H9 (cell line): Measurements from ENCODE around the gene LMO3. TPM values are rescaled to one million over a fixed set of nuclear protein-coding genes. Genes with fewer than 3 reads are reported as not detected.

Experiments
- DNase-seq: peaks from one replicate; pipeline ENCODE4 v3.0.0-alpha.2; 2017
- H2AFZ ChIP-seq: one replicate; pipeline ENCODE4 v1.6.1; 2013; ENCODE audit warnings: mild to moderate bottlenecking, low read length, control low read depth, moderate library complexity
- H2AK5ac ChIP-seq: 2 replicates; pipeline ENCODE4 v1.6.1; 2013; ENCODE audit warnings: low read length, control low read depth, mixed read lengths; ENCODE audit not compliant: insufficient read length
- H2BK120ac ChIP-seq: one replicate; pipeline ENCODE4 v1.6.1; 2013; ENCODE audit warnings: low read depth, mild to moderate bottlenecking, low read length, control low read depth, inconsistent platforms; ENCODE audit not compliant: poor library complexity, severe bottlenecking
- H2BK12ac ChIP-seq: 2 replicates; pipeline ENCODE4 v1.6.1; 2013; ENCODE audit warnings: low read length, control low read depth, mixed read lengths, low read depth; ENCODE audit not compliant: insufficient read length
- H2BK15ac ChIP-seq: 2 replicates; pipeline ENCODE4 v1.6.1; 2013; ENCODE audit warnings: low read depth, low read length, control low read depth
- H2BK20ac ChIP-seq: one replicate; pipeline ENCODE4 v1.6.1; 2013; ENCODE audit warnings: low read depth, mild to moderate bottlenecking, low read length, control low read depth, inconsistent platforms; ENCODE audit not compliant: poor library complexity, severe bottlenecking
- H2BK5ac ChIP-seq: 2 replicates; pipeline ENCODE4 v1.6.1; 2013; ENCODE audit warnings: low read length, control low read depth, mixed read lengths; ENCODE audit not compliant: insufficient read length
- H3K14ac ChIP-seq: 2 replicates; pipeline ENCODE4 v1.6.1; 2013; ENCODE audit warnings: low read length, control low read depth; ENCODE audit not compliant: insufficient read depth
- H3K18ac ChIP-seq: 2 replicates; pipeline ENCODE4 v1.6.1; 2013; ENCODE audit warnings: low read depth, mild to moderate bottlenecking, mixed read lengths, low read length, control low read depth; ENCODE audit not compliant: insufficient read length
- H3K23ac ChIP-seq: 2 replicates; pipeline ENCODE4 v1.6.1; 2013; ENCODE audit warnings: low read length, control low read depth, mixed read lengths, low read depth; ENCODE audit not compliant: insufficient read length
- H3K23me2 ChIP-seq: 2 replicates; pipeline ENCODE4 v1.6.1; 2013; ENCODE audit warnings: low read depth, mild to moderate bottlenecking, mixed read lengths, low read length, control low read depth; ENCODE audit not compliant: insufficient read length, poor library complexity, severe bottlenecking
- H3K27ac ChIP-seq: 2 replicates; pipeline ENCODE4 v1.5.1; 2013; ENCODE audit warnings: low read length, control low read depth, mixed read lengths, low read depth; ENCODE audit not compliant: insufficient read length
- H3K27me3 ChIP-seq: 2 replicates; pipeline ENCODE4 v1.6.1; 2013; ENCODE audit warnings: low read length, control low read depth, inconsistent platforms; ENCODE audit not compliant: insufficient read depth
- H3K4ac ChIP-seq: 2 replicates; pipeline ENCODE4 v1.6.1; 2013; ENCODE audit warnings: low read depth, mild to moderate bottlenecking, control low read depth, inconsistent platforms, low read length, moderate library complexity
- H3K4me1 ChIP-seq: 2 replicates; pipeline ENCODE4 v1.6.1; 2013; ENCODE audit warnings: low read length, control low read depth, inconsistent platforms; ENCODE audit not compliant: insufficient read depth
- H3K4me2 ChIP-seq: 2 replicates; pipeline ENCODE4 v1.6.1; 2013; ENCODE audit warnings: low read length, control low read depth, mixed read lengths; ENCODE audit not compliant: insufficient read length, insufficient read depth
- H3K56ac ChIP-seq: 2 replicates; pipeline ENCODE4 v1.6.1; 2013; ENCODE audit warnings: low read depth, mild to moderate bottlenecking, mixed read lengths, low read length, control low read depth; ENCODE audit not compliant: insufficient read length
- H3K79me1 ChIP-seq: 2 replicates; pipeline ENCODE4 v1.6.1; 2013; ENCODE audit warnings: low read depth, mild to moderate bottlenecking, moderate library complexity, low read length, control low read depth, inconsistent platforms; ENCODE audit not compliant: insufficient read depth, poor library complexity, severe bottlenecking
- H3K79me2 ChIP-seq: 2 replicates; pipeline ENCODE4 v1.6.1; 2013; ENCODE audit warnings: low read length, control low read depth, inconsistent platforms; ENCODE audit not compliant: insufficient read depth
- H3K9ac ChIP-seq: 2 replicates; pipeline ENCODE4 v1.6.1; 2013; ENCODE audit warnings: low read length, control low read depth, mixed read lengths; ENCODE audit not compliant: insufficient read length; ENCODE audit errors: extremely low read depth
- H3K9me3 ChIP-seq: one replicate; pipeline ENCODE4 v1.6.1; 2013; ENCODE audit warnings: low read depth, low read length, inconsistent platforms; ENCODE audit not compliant: control insufficient read depth
- H3T11ph ChIP-seq: one replicate; pipeline ENCODE4 v1.6.1; 2013; ENCODE audit warnings: mild to moderate bottlenecking, low read length, control low read depth, inconsistent platforms
- H4K20me1 ChIP-seq: one replicate; pipeline ENCODE4 v1.6.1; 2013; ENCODE audit not compliant: control insufficient read depth, insufficient read length, insufficient read depth
- H4K5ac ChIP-seq: 2 replicates; pipeline ENCODE4 v1.6.1; 2013; ENCODE audit warnings: low read depth, mild to moderate bottlenecking, mixed read lengths, low read length, control low read depth; ENCODE audit not compliant: insufficient read length
- H4K8ac ChIP-seq: replicated peaks from 2 replicates; pipeline ENCODE4 v1.6.1; 2013; ENCODE audit warnings: low read length, control low read depth, mixed read lengths, low read depth; ENCODE audit not compliant: insufficient read length
- H4K91ac ChIP-seq: 2 replicates; pipeline ENCODE4 v1.6.1; 2013; ENCODE audit warnings: low read depth, mild to moderate bottlenecking, moderate library complexity, mixed read lengths, low read length, control low read depth; ENCODE audit not compliant: insufficient read length
- H3K27ac Mint-ChIP-seq, 3 experiments: 2 replicates in 2 of 3; 3 replicates in 1 of 3; pipeline ENCODE4 v1.8.0; 2020 to 2021; ENCODE audit warnings: mixed read lengths in 3 of 3, mild to moderate bottlenecking in 1 of 3, moderate library complexity in 1 of 3
- H3K27me3 Mint-ChIP-seq: 2 replicates; pipeline ENCODE4 v1.8.0; 2021; ENCODE audit warnings: low read depth, mild to moderate bottlenecking, moderate library complexity, mixed read lengths
- H3K36me3 Mint-ChIP-seq, 3 experiments: 2 replicates in 2 of 3; 3 replicates in 1 of 3; pipeline ENCODE4 v1.8.0; 2020 to 2021; ENCODE audit warnings: low read depth in 3 of 3, mixed read lengths in 3 of 3; ENCODE audit not compliant: insufficient read depth in 1 of 3
- H3K4me1 Mint-ChIP-seq, 2 experiments: 2 replicates each; pipeline ENCODE4 v1.8.0; 2020; ENCODE audit warnings: mixed read lengths in 2 of 2
- H3K4me3 Mint-ChIP-seq, 2 experiments: 2 replicates in 1 of 2; 3 replicates in 1 of 2; pipeline ENCODE4 v1.8.0; 2020 to 2021; ENCODE audit warnings: mild to moderate bottlenecking in 2 of 2, mixed read lengths in 2 of 2, moderate library complexity in 1 of 2
- H3K9me3 Mint-ChIP-seq, 2 experiments: 2 replicates in 1 of 2; 3 replicates in 1 of 2; pipeline ENCODE4 v1.8.0; 2020; ENCODE audit warnings: mild to moderate bottlenecking in 2 of 2, mixed read lengths in 2 of 2, moderate library complexity in 1 of 2
- CTCF ChIP-seq: fragments of 200-600 bp; sonication (generic); conservative IDR thresholded peaks from 3 replicates; pipeline ENCODE4 v1.8.0; 2021; ENCODE audit warnings: antibody characterized with exemption, mild to moderate bottlenecking
- WGBS: extraction: QIAGEN DNeasy Blood & Tissue Kit; methylation state at CpG from one replicate; pipeline ENCODE4 v1.1.7; 2013; ENCODE audit warnings: missing lambda C conversion rate, low lambda C conversion rate, mixed read lengths; ENCODE audit not compliant: insufficient read length; ENCODE audit errors: extremely low coverage; 5-methylcytosine and 5-hydroxymethylcytosine counted together
- total RNA-seq: library from RNA; stranded (reverse); gene quantifications from 2 replicates; pipeline ENCODE4 v1.2.1, GENCODE V29; 2021

LMO3 gene
- total RNA-seq, 1 experiment from 2014 or later, result not detected

DNA sequence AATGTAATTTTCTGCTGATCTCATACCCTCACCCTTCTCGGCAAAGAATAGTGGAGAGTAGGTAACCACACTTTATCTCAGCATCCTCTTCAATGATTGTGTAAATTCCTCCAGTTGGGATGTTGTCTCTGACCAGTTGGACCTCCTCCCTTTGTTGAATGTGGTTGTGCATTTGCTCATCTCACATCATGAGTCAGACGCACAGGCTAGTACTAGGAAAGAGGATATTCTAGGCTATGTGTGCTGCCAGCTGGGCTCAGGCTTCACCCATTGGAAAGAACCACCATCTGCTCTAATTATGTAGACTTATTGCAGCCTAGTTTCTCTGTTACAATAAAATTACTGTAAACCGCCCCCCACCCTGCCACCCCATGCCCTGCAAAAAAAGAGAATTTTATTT lies 90.3 kb downstream of the LMO3 start:
- Histone ChIP-seq H3K23ac (no peak overlapping the region), H4K91ac (no peak overlapping the region), H3K4ac (no peak overlapping the region), H3K18ac (no peak overlapping the region), H2BK120ac (no peak overlapping the region), H3K79me1 (no peaks in the 10 kb centered on the region), H3K14ac (no peak overlapping the region), H3K4me1 (no peaks in the 10 kb centered on the region), H2BK15ac (no peak overlapping the region), H3T11ph (no peak overlapping the region), H4K8ac (no peak overlapping the region), H3K4me2 (no peak overlapping the region), H4K5ac (no peak overlapping the region), H3K9me3 (no peaks in the 10 kb centered on the region), H2AK5ac (no peak overlapping the region), H3K27ac (no peak overlapping the region), H2BK5ac (no peak overlapping the region), H2BK20ac (no peak overlapping the region), H2AFZ (no peak overlapping the region), H2BK12ac (no peak overlapping the region), H4K20me1 (no peaks in the 10 kb centered on the region), H3K9ac (no peak overlapping the region), H3K79me2 (no peaks in the 10 kb centered on the region), H3K56ac (no peak overlapping the region), H3K27me3 (no peaks in the 10 kb centered on the region), H3K23me2 (no peaks in the 10 kb centered on the region)
- WGBS, result no CpG with 5 or more reads among the region's 3 CpGs
- Mint-ChIP-seq H3K36me3 (peaks cover 0 to 3% (median 0%) of the 10 kb centered on the region in 3 experiments; a peak in 1 of 7 replicates), H3K4me3 (no peak overlapping the region), H3K9me3 (no peaks in the 10 kb centered on the region; a peak in 1 of 5 replicates), H3K4me1 (peaks cover 5 to 7% of the 10 kb centered on the region in 2 experiments; a peak in 3 of 4 replicates), H3K27ac (no peak overlapping the region; a peak in 1 of 7 replicates), H3K27me3 (no peaks in the 10 kb centered on the region)
- no peak for TF ChIP-seq CTCF
- no peak for DNase-seq
